ENCODE data around the gene SPPL2B. TPM values are rescaled to one million over a fixed set of nuclear protein-coding genes. Genes with fewer than 3 reads are reported as not detected.

Gene SPPL2B
- total RNA-seq, 2 experiments from 2014 or later = 106 to 111 TPM

GRCh38 chr19:2309734-2310362, 18.6 kb upstream of the SPPL2B start:
- peaks cover under 1% of the 10 kb centered on the region for H3K9me3 Mint-ChIP-seq

GRCh38 chr19:2311093-2311492, 17.4 kb upstream of the SPPL2B start:
- Mint-ChIP-seq H3K4me1 (ENCODE audit: low read depth) (peaks cover 5% of the 10 kb centered on the region), H3K36me3 (ENCODE audit: low read depth) (no peaks in the 10 kb centered on the region), H3K27me3 (peaks cover 66% of the 10 kb centered on the region), H3K4me3 (no peak overlapping the region), H3K9me3 (peaks cover 6% of the 10 kb centered on the region), H3K27ac (no peak overlapping the region)
- Histone ChIP-seq H3K27me3 (ENCODE audit: control insufficient read depth in 1 of 2, insufficient read depth in 2 of 2, low read length in 2 of 2) (peaks cover 56 to 66% of the 10 kb centered on the region in 2 experiments), H3K36me3 (ENCODE audit: insufficient read depth, low read length) (no peaks in the 10 kb centered on the region), H3K9me3 (ENCODE audit: control insufficient read depth in 1 of 2, insufficient read depth in 1 of 2, low read length in 2 of 2) (peaks cover 16 to 46% of the 10 kb centered on the region in 2 experiments), H3K4me3 (ENCODE audit: low read length) (no peak overlapping the region), H3K27ac (ENCODE audit: low read depth in 1 of 2, low read length in 2 of 2) (no peak overlapping the region), H3K4me1 (ENCODE audit: insufficient read depth, low read length) (peaks cover 16% of the 10 kb centered on the region)
- intact Hi-C loops (cut with DNase I, micrococcal nuclease) = no loop called here
- ChIA-PET POLR2A (no interaction called here), CTCF (no interaction called here)
- no peak for ATAC-seq (ENCODE audit: poor library complexity)
- DNase-seq = no peak
- TF ChIP-seq CTCF (IDR thresholded peaks at IDR 0.05) = no peak

More at GRCh38 chr19:2309734-2310362, 18.6 kb upstream of the SPPL2B start:
- H3K4me1 Mint-ChIP-seq (ENCODE audit: low read depth) = peaks cover 5% of the 10 kb centered on the region
- H3K4me3 Mint-ChIP-seq = peak overlapping the region; percentile 30
- H3K36me3 Mint-ChIP-seq (ENCODE audit: low read depth) = no peaks in the 10 kb centered on the region
- ATAC-seq (ENCODE audit: poor library complexity) = no peak
- Histone ChIP-seq H3K36me3 (ENCODE audit: insufficient read depth, low read length) (no peaks in the 10 kb centered on the region), H3K4me3 (ENCODE audit: low read length) (no peak overlapping the region), H3K4me1 (ENCODE audit: insufficient read depth, low read length) (peaks cover 11% of the 10 kb centered on the region), H3K9me3 (ENCODE audit: control insufficient read depth in 1 of 2, insufficient read depth in 1 of 2, low read length in 2 of 2) (peaks cover 7 to 38% of the 10 kb centered on the region in 2 experiments), H3K27ac (ENCODE audit: low read depth in 1 of 2, low read length in 2 of 2) (no peak overlapping the region), H3K27me3 (ENCODE audit: control insufficient read depth in 1 of 2, insufficient read depth in 2 of 2, low read length in 2 of 2) (peaks cover 59 to 76% of the 10 kb centered on the region in 2 experiments)
- intact Hi-C loops (cut with DNase I, micrococcal nuclease) = no loop called here
- peaks cover 68% of the 10 kb centered on the region for H3K27me3 Mint-ChIP-seq
- DNase-seq = no peak
- ChIA-PET CTCF (no interaction called here), POLR2A (no interaction called here)
- no peak for TF ChIP-seq CTCF (IDR thresholded peaks at IDR 0.05)
- no peak overlapping the region for H3K27ac Mint-ChIP-seq

GRCh38 chr19:2312820-2313501, 15.5 kb upstream of the SPPL2B start:
- Mint-ChIP-seq H3K27ac (no peak overlapping the region), H3K27me3 (peaks cover 57% of the 10 kb centered on the region), H3K4me3 (no peak overlapping the region), H3K9me3 (peaks cover 6% of the 10 kb centered on the region), H3K4me1 (ENCODE audit: low read depth) (peaks cover 5% of the 10 kb centered on the region), H3K36me3 (ENCODE audit: low read depth) (no peaks in the 10 kb centered on the region)
- Histone ChIP-seq H3K36me3 (ENCODE audit: insufficient read depth, low read length) (no peaks in the 10 kb centered on the region), H3K27me3 (ENCODE audit: control insufficient read depth in 1 of 2, insufficient read depth in 2 of 2, low read length in 2 of 2) (peaks cover 39 to 49% of the 10 kb centered on the region in 2 experiments), H3K4me3 (ENCODE audit: low read length) (no peak overlapping the region), H3K9me3 (ENCODE audit: control insufficient read depth in 1 of 2, insufficient read depth in 1 of 2, low read length in 2 of 2) (peaks cover 16 to 37% of the 10 kb centered on the region in 2 experiments), H3K4me1 (ENCODE audit: insufficient read depth, low read length) (peaks cover 13% of the 10 kb centered on the region), H3K27ac (ENCODE audit: low read depth in 1 of 2, low read length in 2 of 2) (no peak overlapping the region)
- ATAC-seq (ENCODE audit: poor library complexity) = no peak
- no peak for TF ChIP-seq CTCF (IDR thresholded peaks at IDR 0.05)
- CTCF ChIA-PET = no interaction called here
- no peak for DNase-seq
- POLR2A ChIA-PET = no interaction called here
- intact Hi-C loops (cut with DNase I, micrococcal nuclease) = no loop called here
